GF-D8 (cell line): ENCODE results near the gene LYZL2.
"Not testable (repeated sequence)": the region's sequence is repeated elsewhere in the genome, so short reads cannot be mapped to it uniquely, and the experiment has no call there.

Source experiments
- DNase-seq: peaks from one replicate; lab custom pipeline; 2025; lab: John Stamatoyannopoulos, UW

The LYZL2 gene

DNA sequence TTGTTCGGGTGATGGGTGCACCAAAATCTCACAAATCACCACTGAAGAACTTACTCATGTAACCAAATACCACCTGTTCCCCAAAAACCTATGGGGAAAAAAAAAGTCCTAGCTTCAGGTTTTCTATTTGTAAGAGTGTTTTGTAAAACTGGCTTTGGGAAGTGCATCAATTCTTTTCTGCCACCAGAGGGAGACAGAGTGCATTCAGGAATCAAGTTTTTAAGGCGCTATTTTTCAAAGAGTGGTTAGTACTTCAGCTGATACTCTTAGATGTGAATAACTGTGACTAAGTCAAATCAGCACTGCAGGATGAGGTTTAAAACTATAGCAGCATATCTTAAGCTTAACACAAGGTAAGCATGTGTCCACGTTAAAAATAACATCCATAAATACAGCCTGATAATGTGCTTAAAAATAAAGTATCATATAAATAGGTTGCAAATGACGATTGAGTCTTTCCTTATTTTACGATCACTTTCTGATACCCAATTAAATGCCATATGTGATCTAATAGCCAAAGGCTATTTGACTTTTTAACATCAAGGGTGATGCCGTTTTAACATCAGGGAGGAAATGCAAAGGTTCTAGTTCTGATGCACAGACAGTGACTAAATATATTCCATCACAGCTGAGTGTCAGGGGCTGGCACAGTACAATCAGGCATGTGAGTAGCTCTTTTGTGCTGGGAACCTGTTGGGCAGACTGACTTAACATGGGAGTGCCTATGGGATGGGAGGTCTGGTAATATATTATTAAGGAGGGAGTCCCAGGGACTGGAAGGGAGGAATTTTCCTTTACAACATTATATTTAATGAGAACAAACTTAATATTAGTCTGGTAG, 10.6 kb upstream of the LYZL2 start:
- no peak for DNase-seq

DNA sequence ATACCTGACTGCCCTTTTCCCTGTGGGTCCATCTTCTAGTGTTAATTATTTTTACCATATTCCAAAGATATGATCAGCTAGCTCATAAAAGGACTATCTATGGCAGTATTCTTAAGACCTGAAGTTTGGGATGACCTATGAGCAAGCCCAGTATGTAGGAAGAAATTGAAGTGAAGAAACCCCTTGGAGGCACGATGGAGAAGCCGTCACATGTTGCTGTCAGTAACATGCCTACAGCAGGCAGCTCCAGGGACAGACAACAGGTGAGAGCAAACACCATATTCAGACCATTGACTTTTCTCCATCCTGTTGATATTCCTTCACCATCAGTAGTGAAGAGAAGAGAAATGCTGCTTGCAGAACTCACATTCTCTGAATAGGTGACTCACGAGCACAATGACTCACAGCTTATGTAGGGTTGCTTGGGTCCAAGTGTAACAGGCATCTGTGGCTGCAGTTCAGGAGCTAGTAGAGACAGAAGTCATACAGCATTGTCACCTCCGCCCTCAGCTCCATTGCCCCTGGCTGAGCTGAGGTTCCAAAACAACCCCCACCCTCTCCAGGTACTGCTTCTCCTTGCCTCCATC, 8.4 kb upstream of the LYZL2 start:
- DNase-seq = no peak

DNA sequence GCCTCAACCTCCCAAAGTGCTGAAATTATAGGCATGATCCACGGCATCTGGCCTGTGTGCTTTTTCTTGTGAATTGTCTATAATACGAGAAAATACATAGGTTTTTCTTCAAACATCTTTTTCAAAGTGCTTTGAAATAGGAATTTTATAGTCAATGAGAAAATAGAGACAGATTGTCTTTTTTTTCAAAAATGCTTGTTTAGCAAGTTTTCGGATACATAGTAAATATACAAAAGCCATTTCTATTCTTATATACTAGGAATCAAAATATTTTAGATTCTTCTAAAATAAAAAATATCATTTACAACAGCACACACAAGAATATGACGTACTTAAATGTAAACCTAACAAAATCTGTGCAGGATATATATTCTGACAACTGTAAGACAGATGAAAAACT, 1.6 kb upstream of the LYZL2 start:
- DNase-seq = no peak

DNA sequence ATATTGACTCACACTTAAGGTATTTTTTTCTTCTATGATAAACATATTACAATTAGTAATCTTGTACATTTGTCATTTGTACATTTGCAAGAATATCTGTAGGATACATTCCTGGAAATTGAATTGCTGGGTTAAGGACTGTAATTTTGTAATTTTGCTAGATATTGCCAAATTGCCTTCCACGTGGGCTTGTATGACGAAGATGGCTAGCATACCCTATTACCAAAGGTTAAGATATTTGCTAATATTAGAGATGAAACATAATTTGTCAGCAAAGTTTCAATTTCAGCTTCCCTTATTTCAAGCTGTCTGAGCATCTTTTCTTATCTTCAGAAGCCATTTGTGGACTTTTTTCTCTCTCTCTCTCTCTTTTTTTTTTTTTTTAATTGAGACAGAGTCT, 1.0 kb upstream of the LYZL2 start:
- DNase-seq = no peak

DNA sequence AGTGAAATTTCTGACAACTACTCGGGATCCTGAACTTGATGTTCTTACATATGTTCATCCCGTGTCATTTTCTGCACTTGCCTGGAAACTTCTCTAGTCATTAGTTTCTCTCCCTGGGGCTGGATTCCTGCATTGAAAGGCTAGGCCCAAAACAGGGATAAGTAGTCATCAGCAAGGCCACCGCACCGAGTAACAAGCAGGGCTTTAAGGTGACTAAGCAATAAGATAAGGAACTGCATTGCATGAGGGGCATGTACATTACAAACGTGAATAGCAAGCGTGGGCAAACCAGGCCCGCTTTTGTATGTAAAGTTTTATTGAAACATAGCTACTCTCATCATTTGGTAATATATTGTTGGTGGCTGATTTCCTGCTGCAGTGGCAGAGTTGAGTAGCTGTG, 977 bp downstream of the LYZL2 start:
- not testable (repeated sequence) for DNase-seq

DNA sequence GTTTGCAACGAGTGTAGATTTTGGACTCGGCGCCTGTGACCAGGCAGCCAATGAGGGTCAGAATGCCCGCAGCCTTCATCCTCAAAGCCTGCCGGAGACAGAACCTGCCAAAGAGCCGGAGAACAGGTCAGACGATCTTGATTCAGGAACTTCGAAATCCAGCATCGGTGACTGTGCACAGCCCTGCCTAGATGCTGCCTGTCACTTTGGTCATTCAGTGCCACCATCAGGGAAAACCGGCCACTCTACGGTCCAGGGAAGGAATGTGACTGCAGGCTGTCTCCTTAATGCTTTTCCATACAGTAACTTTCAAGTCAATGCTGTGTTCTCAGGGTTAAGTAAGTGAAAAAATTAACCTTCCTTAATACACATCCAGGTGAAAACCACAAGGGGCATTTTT, 2.7 kb downstream of the LYZL2 start:
- not testable (repeated sequence) for DNase-seq

DNA sequence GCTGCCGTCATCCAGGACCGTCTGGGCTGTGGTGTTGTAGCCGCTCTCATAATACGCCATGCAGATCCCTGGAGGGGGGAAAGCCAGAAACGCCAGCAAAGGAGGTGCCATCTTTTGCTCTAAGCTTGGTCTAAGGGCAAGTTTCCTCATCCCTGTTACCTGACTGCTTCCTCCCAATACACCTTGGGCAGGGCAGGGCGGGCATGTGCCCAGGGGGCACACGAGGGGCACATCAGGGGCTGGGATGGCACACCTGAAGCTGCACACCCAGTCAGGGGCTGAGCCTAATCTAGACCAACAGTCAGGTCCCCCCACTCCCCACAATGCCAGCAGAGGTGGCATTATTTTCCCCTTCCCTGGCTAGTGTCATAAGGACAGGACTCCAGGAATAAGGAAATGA, 3.4 kb downstream of the LYZL2 start:
- DNase-seq = not testable (repeated sequence)

DNA sequence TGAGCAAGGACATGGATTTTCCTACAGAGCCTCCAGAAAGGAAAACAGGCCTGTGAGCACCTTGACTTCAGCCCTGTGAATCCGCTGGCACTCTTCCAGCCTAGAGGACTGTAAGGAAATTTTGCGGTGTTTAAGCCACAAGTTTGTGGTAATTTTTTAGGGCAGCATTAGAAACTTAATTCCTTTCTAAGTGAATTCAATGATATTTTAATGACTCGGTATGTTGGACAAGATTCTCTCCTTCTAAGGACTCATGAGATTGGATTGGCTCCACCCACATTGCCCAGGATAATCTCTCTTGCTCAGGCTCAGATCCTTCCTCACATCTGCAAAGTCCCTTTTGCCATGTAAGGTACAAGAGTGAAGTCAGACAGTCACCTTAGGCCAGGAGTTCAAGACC, 4.5 kb downstream of the LYZL2 start:
- no peak for DNase-seq

DNA sequence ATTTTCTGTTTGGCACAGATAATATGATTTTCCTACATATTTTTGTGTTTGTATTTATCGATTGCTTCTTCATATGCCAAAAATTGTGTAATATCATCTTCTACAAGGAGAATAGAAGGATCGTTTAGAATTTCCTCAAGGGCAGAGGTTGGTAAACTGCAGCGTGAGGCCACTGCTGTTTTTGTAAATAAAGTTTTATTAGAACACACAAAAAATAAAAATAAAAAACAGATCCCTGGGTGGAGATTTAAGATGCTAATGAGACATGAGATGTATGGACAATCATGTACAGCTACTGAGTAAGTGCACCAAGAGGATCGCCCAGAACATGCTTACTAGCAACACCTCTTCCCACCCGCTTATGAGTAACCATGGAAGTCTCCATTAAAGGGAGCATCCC, 9.6 kb downstream of the LYZL2 start:
- DNase-seq = no peak

DNA sequence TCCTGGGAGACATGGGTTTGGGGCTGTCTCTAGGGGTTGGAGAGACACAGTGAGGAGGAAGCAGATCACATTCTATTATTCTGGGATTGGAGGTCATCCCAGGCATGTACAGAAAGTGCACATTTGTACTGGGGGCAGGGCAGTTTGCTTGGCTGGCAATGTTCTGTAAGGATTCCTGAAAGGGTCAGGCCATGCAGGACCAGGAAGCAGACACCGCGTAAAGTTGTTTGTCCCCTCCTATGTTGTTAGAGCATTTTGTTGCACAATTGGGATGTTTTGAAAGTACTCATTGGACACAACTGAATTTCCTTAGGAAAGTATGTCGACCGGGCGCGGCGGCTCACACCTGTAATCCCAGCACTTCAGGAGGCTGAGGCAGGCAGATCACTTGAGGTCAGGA, 12.5 kb downstream of the LYZL2 start:
- no peak for DNase-seq

DNA sequence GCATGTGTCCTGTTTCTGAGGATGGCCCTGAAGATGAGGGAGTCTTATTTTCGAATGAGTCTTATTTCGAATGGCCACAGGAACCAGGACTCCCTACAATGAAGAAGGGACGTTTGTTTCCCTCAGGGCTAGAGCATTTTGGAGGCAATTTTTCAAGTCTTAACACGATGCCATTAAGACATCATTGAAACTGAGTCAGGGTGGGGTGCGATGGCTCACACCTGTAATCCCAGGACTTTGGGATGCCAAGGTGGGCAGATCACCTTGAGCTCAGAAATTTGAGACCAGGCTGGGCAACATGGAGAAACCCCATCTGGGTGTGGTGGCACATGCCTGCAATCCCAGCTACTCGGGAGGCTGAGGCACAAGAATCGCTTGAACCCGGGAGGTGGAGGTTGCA, 18.5 kb downstream of the LYZL2 start:
- not testable (repeated sequence) for DNase-seq

DNA sequence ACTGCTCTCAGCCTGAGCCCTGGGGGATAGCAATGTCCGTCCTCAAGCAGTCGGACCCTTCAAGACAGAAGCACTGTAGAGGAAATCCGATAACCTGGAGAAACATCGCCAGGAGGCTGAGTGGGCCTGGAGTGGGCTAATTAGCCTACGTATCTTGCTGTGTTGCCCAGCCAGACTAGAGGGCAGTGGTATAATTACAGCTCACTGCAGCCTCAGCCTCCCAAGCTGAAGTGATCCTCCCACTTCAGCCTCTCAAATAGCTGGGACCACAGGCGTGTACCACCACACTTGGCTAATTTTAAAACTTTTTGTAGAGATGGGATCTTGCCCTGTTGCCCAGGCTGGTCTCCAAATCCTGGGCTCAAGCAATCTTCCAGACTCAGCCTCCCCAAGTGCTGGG, 21.7 kb downstream of the LYZL2 start:
- DNase-seq = no peak

DNA sequence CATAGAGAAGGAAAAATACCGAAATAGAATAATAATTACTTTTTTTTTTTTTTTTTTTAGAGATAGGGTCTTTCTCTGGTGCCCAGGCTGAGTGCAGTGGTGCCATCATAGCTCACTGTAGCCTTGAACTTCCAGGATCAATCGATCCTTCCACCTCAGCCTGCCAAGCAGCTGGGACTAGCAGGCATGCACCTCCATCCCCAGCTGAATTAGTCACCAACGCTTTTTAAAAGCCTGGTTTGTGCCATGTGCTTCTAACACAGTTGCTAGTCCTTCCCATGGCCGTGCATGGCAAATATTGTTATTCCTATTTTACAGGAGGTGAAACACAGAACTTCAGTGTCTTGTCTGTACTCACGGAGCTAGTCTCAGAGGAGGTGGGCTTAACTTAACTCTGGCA, 23.2 kb downstream of the LYZL2 start:
- no peak for DNase-seq

DNA sequence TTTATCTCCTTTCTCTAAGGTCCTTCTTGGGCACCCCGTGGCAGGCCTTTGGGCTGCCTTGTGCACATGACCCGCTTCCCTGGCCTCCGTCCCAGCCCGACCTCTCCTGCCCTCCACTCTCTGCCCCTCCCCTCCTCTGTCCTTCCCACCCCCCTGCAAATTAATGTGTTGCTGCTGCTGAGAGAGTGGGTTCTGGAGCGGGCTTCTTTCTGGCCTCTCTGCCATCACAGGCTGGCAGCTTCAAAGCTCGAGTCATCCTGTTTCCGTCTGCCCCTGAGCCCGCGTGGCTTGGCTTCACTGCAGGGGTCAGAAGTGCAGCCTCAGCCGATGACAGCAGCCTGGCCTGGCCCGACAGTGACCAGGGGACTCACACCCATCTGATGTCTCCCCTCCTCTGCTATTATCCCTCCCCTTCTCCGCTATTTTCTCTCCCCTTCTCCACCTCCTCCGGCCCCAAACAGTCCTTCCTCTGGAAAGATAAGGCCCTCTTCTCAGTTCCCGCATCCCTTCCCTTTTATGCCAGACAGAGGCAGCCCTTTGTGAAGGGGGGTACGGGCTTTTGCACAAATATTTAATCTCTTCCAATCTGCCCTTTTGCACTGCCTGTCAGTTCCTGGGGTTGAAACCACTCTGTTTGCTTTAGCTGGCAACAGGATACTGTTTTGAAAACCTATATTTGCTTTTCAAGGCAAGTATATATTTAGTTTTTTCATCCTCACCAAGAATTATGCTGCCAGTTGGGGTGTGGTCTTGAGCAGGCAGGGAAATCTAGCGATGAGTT, 24.0 kb downstream of the LYZL2 start:
- not testable (repeated sequence) for DNase-seq

DNA sequence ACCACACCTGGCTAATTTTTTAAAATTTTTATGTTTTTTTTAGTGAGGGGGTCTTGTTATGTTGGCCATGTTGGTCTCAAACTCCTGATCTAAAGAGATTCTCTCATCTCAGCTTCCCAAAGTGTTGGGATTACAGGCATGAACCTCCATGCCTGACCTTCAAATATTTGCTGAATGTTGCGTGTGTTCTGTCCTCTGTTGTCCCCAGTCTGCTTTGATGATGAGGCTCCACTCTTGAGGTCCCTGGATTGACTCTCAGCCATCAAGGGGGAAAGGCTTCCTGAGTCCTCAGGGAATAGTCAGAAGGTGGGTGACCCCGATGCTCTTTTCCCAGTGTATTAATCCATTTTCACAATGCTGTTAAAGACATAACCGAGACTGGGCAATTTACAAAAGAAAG, 26.0 kb downstream of the LYZL2 start:
- DNase-seq = no peak

DNA sequence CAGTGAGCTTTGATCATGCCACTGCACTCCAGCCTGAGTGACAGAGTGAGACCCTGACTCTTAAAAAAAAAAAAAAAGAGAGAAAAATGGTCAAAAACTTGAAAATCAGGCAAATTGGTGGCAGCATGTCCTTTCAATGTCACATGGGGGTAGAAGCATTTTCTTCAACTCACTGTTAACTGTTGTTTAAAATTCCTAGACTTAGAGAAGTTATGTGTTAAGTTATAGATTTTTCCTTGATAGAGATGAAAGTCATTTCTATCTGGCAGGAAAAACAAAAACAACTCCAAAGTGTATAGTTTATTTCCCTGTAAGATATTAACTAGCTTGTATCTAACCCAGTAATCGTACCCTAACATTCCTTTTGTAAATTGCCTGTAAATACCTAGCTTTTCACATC, 26.8 kb downstream of the LYZL2 start:
- no peak for DNase-seq

DNA sequence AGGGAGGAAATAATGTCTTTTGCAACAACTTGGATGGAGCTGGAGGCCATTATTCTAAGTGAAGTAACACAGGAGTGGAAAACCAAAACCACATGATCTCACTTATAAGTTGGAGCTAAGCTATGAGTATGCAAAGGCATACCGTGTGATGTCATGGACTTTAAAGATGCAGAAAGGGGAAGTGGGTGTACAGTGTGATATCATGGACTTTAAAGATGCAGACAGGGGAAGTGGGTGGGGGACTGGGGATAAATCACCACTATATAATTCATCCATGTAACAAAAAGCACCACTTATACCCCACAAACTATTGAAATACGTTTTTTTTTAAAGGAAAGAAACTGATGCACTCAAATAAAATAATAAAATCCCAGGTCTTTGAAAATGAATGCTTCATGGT, 29.5 kb downstream of the LYZL2 start:
- peak; percentile 18 for DNase-seq

DNA sequence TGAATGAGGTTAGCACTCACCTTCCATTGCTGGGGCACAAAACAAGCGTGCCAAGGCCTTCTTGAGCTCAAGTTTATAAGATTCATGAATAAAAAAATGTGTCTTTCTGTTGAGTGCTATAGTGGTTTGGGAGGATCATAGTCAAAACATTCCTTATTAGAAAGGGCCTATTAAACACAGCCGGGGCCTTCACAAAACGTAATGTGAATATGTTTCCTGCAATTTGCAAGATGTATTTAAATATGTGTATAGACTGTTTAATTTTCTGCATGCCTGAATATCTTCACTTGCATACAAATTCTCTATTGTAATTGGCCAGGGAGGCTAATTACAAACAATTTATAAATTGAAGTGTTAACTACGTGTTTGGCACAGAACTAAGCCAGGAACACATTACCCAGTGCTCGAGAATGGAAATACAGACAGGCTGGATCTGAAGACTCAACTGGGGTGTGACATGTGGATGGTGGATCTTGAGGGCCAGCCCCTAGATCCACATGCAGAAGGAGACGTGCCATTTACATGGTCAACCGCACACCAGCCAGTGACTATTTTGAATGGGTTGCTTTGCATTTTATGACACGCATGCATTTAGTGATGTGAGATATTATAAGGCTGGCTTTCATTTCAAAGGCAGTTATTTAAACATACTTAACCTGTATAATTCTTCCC, 31.3 kb downstream of the LYZL2 start:
- DNase-seq = no peak

DNA sequence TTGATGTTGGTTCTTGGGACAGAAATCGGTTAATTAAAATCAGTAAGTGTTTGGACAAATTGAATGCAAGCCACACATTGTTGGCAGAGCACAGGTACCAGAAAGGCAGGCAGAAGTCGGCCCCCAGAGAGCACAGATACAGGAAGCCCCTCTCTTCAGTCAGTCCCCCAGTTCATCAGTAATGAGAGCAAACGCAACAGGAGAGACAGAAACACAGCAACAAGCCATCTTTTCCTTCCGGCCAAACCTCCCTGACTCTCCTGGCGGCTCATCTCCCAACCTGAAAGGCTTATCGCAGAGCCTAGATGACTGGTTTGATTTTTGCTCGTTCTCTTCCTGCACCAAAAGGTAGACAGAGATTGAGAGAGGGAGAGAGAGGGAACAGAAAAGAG, 32.1 kb downstream of the LYZL2 start:
- DNase-seq = not testable (repeated sequence)

DNA sequence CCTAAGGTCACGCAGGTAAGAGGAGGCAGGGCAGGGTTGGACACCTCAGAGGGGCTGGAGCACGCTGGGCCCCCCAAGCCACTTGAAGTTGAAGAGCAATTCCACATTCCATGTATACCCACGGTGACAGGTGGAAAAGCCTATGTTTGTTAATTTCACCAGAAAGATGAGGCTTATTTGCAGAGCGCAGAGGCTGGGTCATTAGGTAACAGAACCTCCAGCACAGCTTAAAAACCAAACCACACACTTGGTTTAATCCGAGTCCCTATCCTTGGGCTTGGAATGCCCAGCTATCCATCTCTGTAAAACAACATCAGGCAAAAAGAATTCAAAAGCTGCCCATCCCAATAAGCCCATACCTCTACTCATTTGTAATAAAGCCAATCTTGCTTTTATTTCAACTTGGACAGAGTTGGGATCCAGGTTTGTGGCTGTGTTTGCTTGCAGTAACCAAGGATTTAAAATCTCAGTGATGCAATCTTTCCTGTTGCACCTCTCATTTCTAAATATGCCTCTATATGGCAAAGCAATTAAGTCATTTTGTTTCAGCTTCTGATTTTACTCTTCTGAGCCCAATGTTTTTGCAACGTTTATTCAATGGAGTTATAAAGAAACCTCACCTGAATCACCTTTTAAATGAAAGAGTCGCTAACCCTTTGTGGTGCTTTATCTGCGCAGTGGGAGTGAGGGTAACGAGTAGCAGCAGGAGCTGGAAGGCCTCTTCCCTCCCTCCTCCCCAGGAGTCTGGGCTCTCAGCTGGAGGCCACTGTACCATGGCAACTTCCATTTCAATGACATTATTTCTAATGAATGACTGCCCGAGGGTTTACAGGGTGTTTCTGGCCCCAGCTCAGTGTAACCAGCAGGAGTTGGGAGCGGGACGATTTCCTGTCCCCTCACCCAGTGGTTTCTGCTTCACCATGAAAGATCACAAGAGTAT, 32.8 kb downstream of the LYZL2 start:
- not testable (repeated sequence) for DNase-seq

DNA sequence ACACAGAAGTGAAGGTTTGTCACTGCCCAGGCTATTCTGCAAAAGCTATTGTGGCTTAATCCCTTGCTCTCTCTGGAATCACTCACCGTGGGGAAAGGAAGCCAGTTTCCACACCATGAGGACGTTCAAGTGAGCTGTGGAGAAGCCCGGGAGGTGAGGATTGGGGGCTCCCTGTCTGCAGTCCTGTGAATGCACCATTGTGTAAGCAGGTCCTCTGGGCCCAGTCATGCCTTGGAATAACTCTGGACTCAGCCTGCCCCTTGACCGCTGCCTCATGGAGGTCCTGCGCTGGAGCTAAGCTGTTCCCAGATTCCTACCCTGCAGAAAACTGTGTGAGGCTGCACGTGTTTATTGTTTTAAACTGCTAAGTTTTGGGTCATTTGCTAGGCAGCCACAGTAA, 33.5 kb downstream of the LYZL2 start:
- DNase-seq = no peak
